ENCODE results near the gene KCTD6.
"Not testable (repeated sequence)": the region's sequence is repeated elsewhere in the genome, so short reads cannot be mapped to it uniquely, and the experiment has no call there.

The KCTD6 gene

GRCh38 chr3:58527440-58527839 lies 35.5 kb downstream of the KCTD6 start:
- DNase-seq: not testable (repeated sequence)

- peak; percentile 57 for DNase-seq
These were observed 36.7 kb downstream of the KCTD6 start for GRCh38 chr3:58528629-58529028.

GRCh38 chr3:58529516-58530353 lies 37.8 kb downstream of the KCTD6 start:
- no peak for DNase-seq

GRCh38 chr3:58530354-58530865 lies 38.5 kb downstream of the KCTD6 start:
- no peak for DNase-seq

GRCh38 chr3:58531555-58531954 lies 39.7 kb downstream of the KCTD6 start:
- DNase-seq: no peak

- DNase-seq: no peak
These were observed 40.1 kb downstream of the KCTD6 start for GRCh38 chr3:58531956-58532355.

- peak; percentile 38 for DNase-seq
These were observed 40.9 kb downstream of the KCTD6 start for GRCh38 chr3:58532794-58533220.

GRCh38 chr3:58534592-58535494 lies 42.9 kb downstream of the KCTD6 start:
- DNase-seq: no peak

GRCh38 chr3:58535531-58536500 lies 43.9 kb downstream of the KCTD6 start:
- DNase-seq: peak; percentile 11

- peak; percentile 31 for DNase-seq
These were observed 44.9 kb downstream of the KCTD6 start, which contains the start of gene ACOX2 for GRCh38 chr3:58536501-58537411. Gene ACOX2, minus strand, starts transcription at chr3:58537190. Its CDS starts 2,084 bp downstream, at chr3:58535106.

- DNase-seq: no peak
These were observed 45.8 kb downstream of the KCTD6 start for GRCh38 chr3:58537412-58538301.

- no peak for DNase-seq
These were observed 47.7 kb downstream of the KCTD6 start for GRCh38 chr3:58539626-58540025.

GRCh38 chr3:58540176-58540858 lies 48.4 kb downstream of the KCTD6 start:
- no peak for DNase-seq

- no peak for DNase-seq
These were observed 52.6 kb downstream of the KCTD6 start for GRCh38 chr3:58544541-58544940.

GRCh38 chr3:58551636-58552180 lies 59.8 kb downstream of the KCTD6 start:
- DNase-seq: no peak

Measured in NCI-H2029 (cell line).